K562 treated with DMSO at 1 percent for 24 hours (cell line): ENCODE measurements around the gene PKNOX2. TPM values are rescaled to one million over a fixed set of nuclear protein-coding genes. Genes with fewer than 3 reads are reported as not detected.

Experiments
- total RNA-seq: library from RNA; unstranded; fragments of 300-600 nt; gene quantifications from 2 replicates; pipeline ENCODE4 v1.2.3, GENCODE V29; 2022; ENCODE audit warnings: low read depth; ENCODE audit not compliant: insufficient read depth

Gene PKNOX2, protein sequence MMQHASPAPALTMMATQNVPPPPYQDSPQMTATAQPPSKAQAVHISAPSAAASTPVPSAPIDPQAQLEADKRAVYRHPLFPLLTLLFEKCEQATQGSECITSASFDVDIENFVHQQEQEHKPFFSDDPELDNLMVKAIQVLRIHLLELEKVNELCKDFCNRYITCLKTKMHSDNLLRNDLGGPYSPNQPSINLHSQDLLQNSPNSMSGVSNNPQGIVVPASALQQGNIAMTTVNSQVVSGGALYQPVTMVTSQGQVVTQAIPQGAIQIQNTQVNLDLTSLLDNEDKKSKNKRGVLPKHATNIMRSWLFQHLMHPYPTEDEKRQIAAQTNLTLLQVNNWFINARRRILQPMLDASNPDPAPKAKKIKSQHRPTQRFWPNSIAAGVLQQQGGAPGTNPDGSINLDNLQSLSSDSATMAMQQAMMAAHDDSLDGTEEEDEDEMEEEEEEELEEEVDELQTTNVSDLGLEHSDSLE
- total RNA-seq, result 0.09 TPM in 1 of 2 replicates, not detected in the other

DNA sequence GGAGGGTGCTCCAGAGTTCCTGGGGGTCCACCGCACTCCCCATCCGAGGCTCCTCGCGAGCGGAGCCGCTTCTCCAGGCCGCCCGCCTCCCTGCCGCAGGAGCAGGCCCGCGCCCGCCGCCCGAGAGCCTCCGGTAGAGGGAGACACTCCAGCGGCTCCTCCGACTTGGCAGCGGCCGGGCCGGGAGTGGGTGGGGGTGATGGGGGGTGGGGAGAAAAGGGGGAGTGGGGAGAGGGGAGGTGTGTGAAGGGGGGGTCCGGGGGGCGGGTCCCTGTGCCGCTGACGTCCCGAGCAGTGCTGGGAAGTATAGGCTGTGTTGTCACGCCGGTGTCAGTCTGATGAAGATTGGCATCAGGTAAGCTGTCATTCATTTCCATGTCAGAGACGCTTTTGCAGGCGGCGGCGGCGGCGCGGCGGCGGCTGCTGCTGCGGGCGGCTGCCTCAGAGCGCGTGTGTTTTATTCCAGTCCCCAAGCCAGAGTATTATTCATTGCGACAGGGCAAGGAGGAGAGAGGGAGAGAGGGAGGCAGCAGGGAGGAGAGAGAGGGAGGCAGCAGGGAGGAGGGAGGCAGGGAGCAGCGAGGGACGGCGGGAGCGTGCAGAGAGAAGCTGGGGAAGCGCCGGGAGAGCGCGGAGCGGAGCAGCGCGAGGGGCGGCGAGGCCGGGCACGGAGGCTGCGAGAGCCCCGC is at the start of gene PKNOX2:
TSS of gene PKNOX2 (plus strand) at position 330 of the 689 bp plus-strand sequence. CDS start 186,555 bp downstream, outside the sequence.

Other genes starting within 250 kb of the PKNOX2 start
- gene HEPN1, start 245.5 kb upstream of the PKNOX2 start, total RNA-seq, result not detected in 2 replicates
- gene HEPACAM, start 228.7 kb upstream of the PKNOX2 start, total RNA-seq, result not detected in 2 replicates
- 2.4 and 4.6 TPM in 2 replicates for gene CCDC15, start 210.5 kb upstream of the PKNOX2 start, total RNA-seq
- 1.8 and 2.0 TPM in 2 replicates for gene SLC37A2, start 101.4 kb upstream of the PKNOX2 start, total RNA-seq
- 14.0 and 16.0 TPM in 2 replicates for gene TMEM218, start 53.1 kb upstream of the PKNOX2 start, total RNA-seq